Activated CD4-positive, alpha-beta T cell treated with anti-CD3 and anti-CD28 coated beads, Interleukin-2, amount 10 ng/mL, durations not matched to agents 24 days and 14 days (primary cell): ENCODE results near the gene AP1G2. TPM values are rescaled to one million over a fixed set of nuclear protein-coding genes. Genes with fewer than 3 reads are reported as not detected.
"Not testable (repeated sequence)": the region's sequence is repeated elsewhere in the genome, so short reads cannot be mapped to it uniquely, and the experiment has no call there.

Source experiments
- DNase-seq: peaks from one replicate; pipeline ENCODE4 v3.0.0; 2022
- H3K27ac Mint-ChIP-seq: one replicate; pipeline ENCODE4 v1.8.0; 2022; ENCODE audit warnings: mild to moderate bottlenecking, mixed read lengths
- H3K27me3 Mint-ChIP-seq: one replicate; pipeline ENCODE4 v1.8.0; 2022; ENCODE audit warnings: mixed read lengths
- H3K36me3 Mint-ChIP-seq: one replicate; pipeline ENCODE4 v1.8.0; 2022; ENCODE audit warnings: low read depth, mild to moderate bottlenecking, mixed read lengths
- H3K4me1 Mint-ChIP-seq: one replicate; pipeline ENCODE4 v1.8.0; 2021; ENCODE audit warnings: mixed read lengths
- H3K4me3 Mint-ChIP-seq: one replicate; pipeline ENCODE4 v1.8.0; 2022; ENCODE audit warnings: mild to moderate bottlenecking, moderate library complexity, mixed read lengths
- H3K9me3 Mint-ChIP-seq: one replicate; pipeline ENCODE4 v1.8.0; 2021; ENCODE audit warnings: mixed read lengths
- intact Hi-C: fragments of 100-400 bp; cut with micrococcal nuclease; formaldehyde crosslinking; loops from one replicate; pipeline ENCODE4 v1.15.1; 2023
- total RNA-seq: library from RNA; stranded (reverse); gene quantifications from 2 replicates; pipeline ENCODE4 v1.2.3, GENCODE V29; 2022

Gene AP1G2
- total RNA-seq, 1 donor from 2014 or later, result 142 TPM

GRCh38 chr14:23539248-23540140 is 28.1 kb downstream of the AP1G2 start:
- Mint-ChIP-seq H3K9me3 (no peaks in the 10 kb centered on the region), H3K36me3 (no peaks in the 10 kb centered on the region), H3K4me3 (no peak overlapping the region), H3K4me1 (peaks cover 6% of the 10 kb centered on the region), H3K27ac (no peak overlapping the region), H3K27me3 (no peaks in the 10 kb centered on the region)
- intact Hi-C loops, result loop anchor here (1.0 kb wide), 1 partner anchor 61 kb away; no protein-coding TSS in a partner anchor
- DNase-seq, result peak; percentile 82

DNA sequence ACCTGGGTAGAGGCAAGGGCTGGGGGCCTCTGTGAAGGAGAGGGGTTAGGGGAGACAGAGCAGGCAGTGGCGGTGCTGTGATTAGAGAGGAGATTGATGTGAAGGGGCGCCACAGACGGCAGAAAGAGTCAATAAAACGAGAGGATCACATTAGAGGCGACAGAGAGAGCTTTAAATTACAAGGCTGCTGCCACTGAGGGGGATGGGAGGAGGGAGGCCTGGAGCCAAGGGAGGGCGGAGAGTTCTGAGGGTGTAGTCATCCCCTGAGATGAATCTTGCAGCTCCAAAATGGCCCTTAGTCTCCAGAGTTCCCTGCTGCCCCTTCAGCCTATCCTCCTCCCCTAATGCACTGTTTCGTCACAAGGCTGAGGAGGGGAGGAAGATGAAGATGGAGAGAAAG is 28.8 kb downstream of the AP1G2 start:
- H3K4me3 Mint-ChIP-seq, result no peak overlapping the region
- H3K36me3 Mint-ChIP-seq, result no peaks in the 10 kb centered on the region
- intact Hi-C loops, result loop anchor here (1.0 kb wide), 1 partner anchor 60 kb away; no protein-coding TSS in a partner anchor
- H3K27me3 Mint-ChIP-seq, result no peaks in the 10 kb centered on the region
- no peaks in the 10 kb centered on the region for H3K9me3 Mint-ChIP-seq
- no peak overlapping the region for H3K27ac Mint-ChIP-seq
- no peak for DNase-seq
- H3K4me1 Mint-ChIP-seq, result peaks cover 6% of the 10 kb centered on the region

DNA sequence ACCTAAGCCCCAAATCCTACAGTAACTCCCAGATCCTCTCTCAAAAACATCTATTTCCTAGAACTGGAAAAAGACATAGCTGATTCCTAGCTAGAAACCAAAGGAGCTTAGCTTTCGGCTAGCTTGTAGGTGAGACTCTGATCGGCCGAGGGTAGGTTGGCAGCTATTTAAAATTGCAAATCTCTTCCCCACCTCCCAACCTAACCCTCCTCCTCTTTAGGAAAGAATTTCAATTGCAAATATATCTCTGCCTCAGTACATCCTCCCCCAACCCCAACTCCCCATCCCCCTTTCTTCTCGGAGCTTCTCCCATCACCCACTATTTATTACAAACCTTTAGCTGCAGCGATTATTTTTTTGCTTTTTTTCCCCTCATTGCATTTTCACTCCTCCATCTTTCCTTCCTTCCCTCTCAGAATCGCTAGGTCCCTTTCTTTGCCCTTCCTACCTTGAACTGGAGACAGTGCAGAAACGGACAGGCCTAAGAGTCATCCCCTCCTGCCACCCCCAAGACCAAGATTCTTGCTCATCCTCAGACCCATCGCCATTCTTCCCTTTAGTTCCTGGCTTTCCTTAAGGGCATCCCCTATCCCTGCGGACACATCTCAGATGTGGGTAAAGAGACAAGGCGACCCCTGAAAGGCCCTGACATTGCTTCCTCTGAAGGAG is 29.4 kb downstream of the AP1G2 start:
- no peaks in the 10 kb centered on the region for H3K27me3 Mint-ChIP-seq
- H3K9me3 Mint-ChIP-seq, result no peaks in the 10 kb centered on the region
- peaks cover 6% of the 10 kb centered on the region for H3K4me1 Mint-ChIP-seq
- no peak for DNase-seq
- no peaks in the 10 kb centered on the region for H3K36me3 Mint-ChIP-seq
- intact Hi-C loops, result no loop called here
- no peak overlapping the region for H3K27ac Mint-ChIP-seq
- H3K4me3 Mint-ChIP-seq, result no peak overlapping the region

DNA sequence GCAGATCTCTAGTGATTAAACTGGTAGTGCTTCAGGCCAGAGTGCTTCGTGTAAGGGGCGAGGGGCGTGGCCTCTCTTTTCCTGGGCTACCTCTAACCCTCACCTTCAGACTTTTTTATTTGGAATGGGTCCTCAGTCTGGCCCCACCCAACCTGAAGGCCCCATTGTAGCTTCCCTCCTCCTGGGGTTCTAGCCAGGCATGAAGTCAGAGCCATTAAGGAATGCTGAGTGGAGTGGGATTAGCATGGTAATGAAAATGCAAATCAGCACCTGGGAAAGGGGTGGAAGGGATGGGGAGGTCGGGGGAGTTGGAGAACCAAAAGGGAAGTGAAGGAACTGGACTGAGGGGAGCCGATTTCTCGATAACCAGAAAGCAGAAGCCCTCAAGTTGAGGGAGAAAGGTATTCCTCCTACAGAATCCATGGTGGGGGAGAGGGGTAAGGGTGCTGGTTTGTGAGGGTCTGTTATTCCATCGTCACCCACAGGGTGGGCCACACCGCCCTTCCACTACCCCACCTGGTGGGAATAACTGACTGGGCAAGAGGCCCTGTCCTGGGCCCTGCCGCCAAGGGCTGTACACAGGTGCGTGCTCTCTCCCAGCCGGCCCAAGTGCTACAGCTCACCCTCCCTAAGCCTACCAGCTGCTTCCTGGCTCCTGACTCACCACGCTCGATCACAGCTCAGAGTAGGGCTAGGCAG is 30.1 kb downstream of the AP1G2 start:
- Mint-ChIP-seq H3K4me1 (peaks cover 6% of the 10 kb centered on the region), H3K27ac (no peak overlapping the region), H3K4me3 (no peak overlapping the region), H3K9me3 (no peaks in the 10 kb centered on the region), H3K36me3 (no peaks in the 10 kb centered on the region), H3K27me3 (no peaks in the 10 kb centered on the region)
- DNase-seq, result no peak
- intact Hi-C loops, result no loop called here

- H3K4me3 Mint-ChIP-seq, H3K4me1 Mint-ChIP-seq, H3K27ac Mint-ChIP-seq, H3K27me3 Mint-ChIP-seq, H3K9me3 Mint-ChIP-seq, DNase-seq, intact Hi-C loops, H3K36me3 Mint-ChIP-seq: not testable (repeated sequence)
Measured at GRCh38 chr14:23536906-23537305, 30.7 kb downstream of the AP1G2 start.

DNA sequence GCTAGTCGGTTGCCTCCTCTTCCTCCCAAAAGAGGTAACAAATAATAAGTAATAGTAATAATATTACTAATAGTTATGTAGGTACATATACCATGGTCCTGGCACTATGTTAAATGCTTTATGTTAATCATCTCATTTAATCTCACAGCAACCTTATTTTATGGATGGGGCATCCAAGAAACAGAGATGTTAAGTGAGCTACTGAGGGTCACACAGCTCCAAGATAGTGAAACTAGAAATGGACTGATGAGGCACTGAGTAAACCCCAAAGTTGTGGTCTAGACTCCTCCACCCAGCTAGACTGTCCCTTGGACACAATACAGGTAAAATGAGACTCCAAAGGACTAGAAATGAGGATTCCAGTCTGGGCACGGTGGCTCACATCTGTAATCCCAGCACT is 31.1 kb downstream of the AP1G2 start:
- no peak overlapping the region for H3K4me3 Mint-ChIP-seq
- no peaks in the 10 kb centered on the region for H3K36me3 Mint-ChIP-seq
- H3K4me1 Mint-ChIP-seq, result peaks cover 4% of the 10 kb centered on the region
- intact Hi-C loops, result no loop called here
- H3K27me3 Mint-ChIP-seq, result no peaks in the 10 kb centered on the region
- H3K27ac Mint-ChIP-seq, result no peak overlapping the region
- DNase-seq, result no peak
- H3K9me3 Mint-ChIP-seq, result no peaks in the 10 kb centered on the region

DNA sequence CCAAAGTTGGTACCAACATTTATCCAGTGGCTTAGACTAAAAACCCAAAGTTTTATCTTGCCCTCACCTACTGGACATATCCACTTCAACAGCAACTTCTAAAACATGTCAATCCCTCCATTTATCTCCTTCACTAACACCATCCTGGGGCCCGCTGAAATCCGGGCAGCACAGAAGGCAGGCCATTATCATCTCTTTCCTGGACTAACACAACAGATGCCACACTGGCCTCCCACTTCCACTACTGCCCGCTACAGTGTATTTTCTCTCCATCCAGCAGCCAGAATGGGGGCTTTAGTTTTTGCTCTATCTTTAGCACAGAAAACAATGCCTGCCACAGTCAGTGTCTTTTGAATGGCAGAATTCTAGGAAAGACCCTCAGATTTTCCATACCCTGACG is 31.6 kb downstream of the AP1G2 start:
- H3K9me3 Mint-ChIP-seq, result no peaks in the 10 kb centered on the region
- DNase-seq, result no peak
- no peaks in the 10 kb centered on the region for H3K36me3 Mint-ChIP-seq
- no peaks in the 10 kb centered on the region for H3K27me3 Mint-ChIP-seq
- H3K27ac Mint-ChIP-seq, result no peak overlapping the region
- H3K4me1 Mint-ChIP-seq, result peaks cover 7% of the 10 kb centered on the region
- intact Hi-C loops, result no loop called here
- no peak overlapping the region for H3K4me3 Mint-ChIP-seq

DNA sequence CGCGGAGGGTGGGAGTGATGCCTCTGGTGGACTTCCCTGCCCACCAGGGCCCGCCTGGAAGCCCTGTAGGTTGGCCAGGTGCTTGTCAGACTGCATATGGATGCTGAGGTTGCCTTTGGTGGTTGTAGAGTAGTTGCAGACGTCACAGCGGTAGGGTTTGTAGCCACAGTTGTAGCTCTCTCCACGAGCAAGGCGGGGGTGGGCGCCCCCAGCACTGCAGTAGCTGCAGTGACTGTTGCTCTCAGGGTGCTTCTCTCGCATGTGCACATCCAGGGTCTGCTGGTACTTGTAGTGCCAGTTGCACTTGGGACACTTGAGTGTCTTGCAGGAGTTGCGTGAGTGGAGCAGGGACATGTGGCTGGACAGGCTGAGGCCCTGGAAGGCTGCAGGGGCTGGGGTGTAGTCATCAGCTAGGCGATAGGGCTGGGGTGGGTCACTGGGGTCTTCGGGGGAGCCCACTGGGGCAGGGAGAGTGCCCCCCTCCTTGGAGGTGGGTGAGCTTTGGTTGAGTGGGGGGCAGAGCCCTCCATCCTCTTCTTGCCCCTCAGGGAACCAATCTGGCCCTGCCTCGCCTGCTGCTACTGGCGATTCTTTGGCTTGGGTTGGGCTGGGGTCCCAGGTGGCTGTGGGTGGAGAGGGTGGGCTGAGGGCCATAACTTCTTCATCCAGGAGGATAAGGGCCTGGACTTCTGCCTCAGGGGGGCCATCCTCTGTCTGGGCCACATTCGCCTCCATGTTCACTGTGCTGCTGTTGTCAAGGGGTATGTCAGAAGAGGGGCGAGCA is 33.7 kb downstream of the AP1G2 start:
- intact Hi-C loops, result no loop called here
- Mint-ChIP-seq H3K27ac (no peak overlapping the region), H3K4me1 (peaks cover 9% of the 10 kb centered on the region)

DNA sequence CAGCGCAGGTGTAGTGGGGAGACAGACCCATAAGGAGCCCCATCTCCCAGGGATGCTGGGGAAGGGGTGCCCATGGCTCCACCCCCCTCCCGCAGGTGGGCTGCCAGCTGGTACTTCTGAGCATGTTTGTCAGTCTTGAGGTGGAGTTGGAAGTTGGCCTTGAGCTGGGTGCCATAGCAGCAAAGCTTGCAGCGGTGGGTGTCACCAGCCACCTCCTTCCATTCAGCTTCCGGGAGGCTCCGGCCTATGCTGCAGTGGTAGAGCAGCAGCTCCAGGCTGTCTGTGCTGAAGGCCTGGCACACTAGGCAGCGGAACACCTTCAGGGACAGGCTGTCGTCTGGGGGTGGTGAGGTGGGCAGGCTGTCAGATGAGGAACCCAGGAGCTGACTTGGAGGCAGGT is 34.9 kb downstream of the AP1G2 start:
- H3K4me1 Mint-ChIP-seq, result peaks cover 9% of the 10 kb centered on the region
- H3K36me3 Mint-ChIP-seq, result no peaks in the 10 kb centered on the region
- no peak for DNase-seq
- H3K27me3 Mint-ChIP-seq, result no peaks in the 10 kb centered on the region
- intact Hi-C loops, result no loop called here
- no peaks in the 10 kb centered on the region for H3K9me3 Mint-ChIP-seq
- H3K4me3 Mint-ChIP-seq, result no peak overlapping the region
- no peak overlapping the region for H3K27ac Mint-ChIP-seq

More for the DNA sequence above, 33.7 kb downstream of the AP1G2 start:
- no peaks in the 10 kb centered on the region for H3K9me3 Mint-ChIP-seq
- H3K27me3 Mint-ChIP-seq, result no peaks in the 10 kb centered on the region
- H3K4me3 Mint-ChIP-seq, result no peak overlapping the region
- H3K36me3 Mint-ChIP-seq, result no peaks in the 10 kb centered on the region
- no peak for DNase-seq

DNA sequence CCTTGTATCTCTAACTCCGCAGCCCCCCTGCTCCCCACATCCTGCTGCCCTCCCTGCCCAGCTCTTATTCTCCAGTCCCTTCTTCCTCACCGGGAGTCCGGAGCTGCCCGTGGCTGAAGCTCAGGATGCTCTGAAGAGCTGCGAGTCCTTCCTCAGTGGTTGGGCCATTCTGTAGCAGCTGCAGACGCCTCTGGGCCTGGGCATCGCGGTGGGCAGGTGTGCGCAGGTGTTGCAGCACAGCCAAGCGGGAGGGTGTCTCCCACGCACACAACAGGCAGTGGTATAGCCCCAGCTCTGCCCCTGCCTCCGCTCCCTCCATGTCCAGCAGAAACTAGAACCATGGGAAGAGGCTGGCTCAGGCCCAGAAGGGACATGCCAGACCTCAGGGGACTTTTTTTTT is 36.2 kb downstream of the AP1G2 start:
- no peak for DNase-seq
- no peaks in the 10 kb centered on the region for H3K9me3 Mint-ChIP-seq
- H3K4me3 Mint-ChIP-seq, result no peak overlapping the region
- peaks cover 9% of the 10 kb centered on the region for H3K4me1 Mint-ChIP-seq
- H3K27me3 Mint-ChIP-seq, result no peaks in the 10 kb centered on the region
- H3K36me3 Mint-ChIP-seq, result no peaks in the 10 kb centered on the region
- H3K27ac Mint-ChIP-seq, result no peak overlapping the region
- intact Hi-C loops, result no loop called here

GRCh38 chr14:23530375-23531055 is 37.1 kb downstream of the AP1G2 start:
- H3K27me3 Mint-ChIP-seq, result no peaks in the 10 kb centered on the region
- H3K9me3 Mint-ChIP-seq, result no peaks in the 10 kb centered on the region
- DNase-seq, result no peak
- no peaks in the 10 kb centered on the region for H3K36me3 Mint-ChIP-seq
- no peak overlapping the region for H3K27ac Mint-ChIP-seq
- intact Hi-C loops, result no loop called here
- H3K4me1 Mint-ChIP-seq, result peaks cover 9% of the 10 kb centered on the region
- no peak overlapping the region for H3K4me3 Mint-ChIP-seq

GRCh38 chr14:23529016-23529415 is 38.6 kb downstream of the AP1G2 start:
- Mint-ChIP-seq H3K27ac (no peak overlapping the region), H3K4me3 (no peak overlapping the region), H3K9me3 (no peaks in the 10 kb centered on the region), H3K4me1 (peaks cover 9% of the 10 kb centered on the region), H3K36me3 (no peaks in the 10 kb centered on the region), H3K27me3 (no peaks in the 10 kb centered on the region)
- intact Hi-C loops, result no loop called here
- DNase-seq, result no peak

- intact Hi-C loops, result no loop called here
- H3K27ac Mint-ChIP-seq, result no peak overlapping the region
Measured at GRCh38 chr14:23528555-23528954, 39.0 kb downstream of the AP1G2 start.

More at GRCh38 chr14:23528555-23528954, 39.0 kb downstream of the AP1G2 start:
- Mint-ChIP-seq H3K4me1 (peaks cover 9% of the 10 kb centered on the region), H3K36me3 (no peaks in the 10 kb centered on the region), H3K9me3 (no peaks in the 10 kb centered on the region), H3K4me3 (no peak overlapping the region), H3K27me3 (no peaks in the 10 kb centered on the region)
- no peak for DNase-seq
